NB4 (cell line): ENCODE measurements around the gene RNASET2.

Experiments
- DNase-seq: peaks from one replicate; pipeline ENCODE4 v3.0.0; 2010; ENCODE audit warnings: low read depth
- H3K4me3 ChIP-seq: one replicate; pipeline ENCODE4 v1.5.1; 2011; ENCODE audit warnings: mild to moderate bottlenecking, low read depth, low read length, moderate library complexity
- CTCF ChIP-seq: IDR thresholded peaks from one replicate; pipeline ENCODE4 v1.5.1; 2012; ENCODE audit warnings: low read depth, low read length
- MYC ChIP-seq: IDR thresholded peaks from 2 replicates; pipeline ENCODE4 v1.6.1; 2011; ENCODE audit warnings: low read depth, low read length
- POLR2A ChIP-seq: IDR thresholded peaks from 2 replicates; pipeline ENCODE4 v1.6.1; 2011; ENCODE audit warnings: mild to moderate bottlenecking; ENCODE audit not compliant: insufficient read length; ENCODE audit errors: extremely low read depth
- TF ChIP-seq, protein P1 (sequence below): IDR thresholded peaks from 2 replicates; pipeline ENCODE4 v1.6.1; 2011; ENCODE audit warnings: low read depth, low read length

The RNASET2 gene

DNA sequence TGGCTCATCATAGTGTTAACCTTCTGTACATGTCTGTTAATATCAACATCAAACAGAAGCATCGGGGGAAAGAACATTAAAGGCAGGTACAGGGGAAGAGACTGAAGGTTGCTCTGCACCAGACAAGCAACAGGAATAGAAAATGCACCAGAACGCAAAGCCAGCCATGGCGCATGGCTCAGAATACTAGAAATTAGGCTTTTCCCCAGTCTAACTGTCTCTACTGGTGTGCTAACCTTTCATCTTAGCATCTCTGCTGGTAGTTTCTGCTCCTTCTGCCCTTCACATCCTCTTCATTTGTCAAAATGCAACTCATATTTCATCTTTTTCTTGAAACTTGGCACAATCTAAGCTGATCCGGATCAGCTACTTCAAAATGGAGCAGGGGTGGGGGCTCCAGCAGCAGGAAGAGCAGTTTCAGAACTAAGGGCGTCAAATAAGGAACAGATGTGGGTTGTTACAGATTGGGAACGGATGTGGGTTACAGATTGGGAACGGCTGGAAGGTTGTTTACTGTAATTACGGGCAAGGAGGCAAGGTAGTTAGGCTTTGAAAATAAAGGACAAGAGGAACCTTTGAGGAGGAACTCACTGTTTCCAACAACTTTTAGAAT lies 13.1 kb upstream of the RNASET2 start:
- DNase-seq = no peak
- H3K4me3 ChIP-seq = no peak overlapping the region
- TF ChIP-seq, protein P1, sequence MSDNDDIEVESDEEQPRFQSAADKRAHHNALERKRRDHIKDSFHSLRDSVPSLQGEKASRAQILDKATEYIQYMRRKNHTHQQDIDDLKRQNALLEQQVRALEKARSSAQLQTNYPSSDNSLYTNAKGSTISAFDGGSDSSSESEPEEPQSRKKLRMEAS = no peak
- no peak for TF ChIP-seq POLR2A
- no peak for TF ChIP-seq MYC

DNA sequence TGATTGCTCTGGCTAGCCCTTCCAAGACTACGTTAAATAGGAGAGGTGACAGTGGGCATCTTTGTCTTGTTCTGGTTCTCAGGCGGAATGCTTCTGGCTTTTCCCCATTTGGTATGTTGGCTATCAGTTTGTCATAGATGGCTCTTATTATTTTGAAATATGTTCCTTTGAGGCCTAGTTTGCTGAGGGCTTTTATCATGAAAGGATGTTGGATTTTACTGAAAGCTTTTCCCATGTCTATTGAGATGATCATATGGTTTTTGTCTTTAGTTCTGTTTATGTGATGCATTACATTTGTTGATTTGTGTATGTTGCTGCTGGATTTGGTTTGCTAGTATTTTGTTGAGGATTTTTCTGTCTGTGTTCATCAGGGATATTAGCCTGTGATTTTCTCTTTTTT lies 9.9 kb upstream of the RNASET2 start:
- no peak for TF ChIP-seq MYC
- no peak for TF ChIP-seq CTCF
- TF ChIP-seq, protein P1 = no peak
- no peak for TF ChIP-seq POLR2A
- no peak overlapping the region for H3K4me3 ChIP-seq
- no peak for DNase-seq

DNA sequence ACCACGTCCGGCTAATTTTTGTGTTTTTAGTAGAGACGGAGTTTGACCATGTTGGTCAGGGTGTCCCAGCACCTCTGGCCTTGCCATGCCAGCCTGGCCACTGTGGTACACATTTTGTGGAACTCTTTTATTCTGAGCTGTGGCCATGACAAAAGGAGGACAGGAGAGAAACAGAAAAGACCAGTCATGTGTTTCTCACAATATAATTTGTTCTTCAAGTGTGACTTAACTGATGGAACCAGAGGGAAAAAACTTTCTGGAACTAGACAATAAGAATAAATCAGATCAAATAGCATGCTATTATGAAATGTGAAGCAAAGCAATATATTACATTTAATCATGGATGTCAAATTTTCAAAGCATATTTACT lies 4.2 kb upstream of the RNASET2 start:
- H3K4me3 ChIP-seq = no peak overlapping the region
- TF ChIP-seq CTCF (no peak), POLR2A (no peak), MYC (no peak)
- TF ChIP-seq, protein P1 = no peak
- DNase-seq = no peak

DNA sequence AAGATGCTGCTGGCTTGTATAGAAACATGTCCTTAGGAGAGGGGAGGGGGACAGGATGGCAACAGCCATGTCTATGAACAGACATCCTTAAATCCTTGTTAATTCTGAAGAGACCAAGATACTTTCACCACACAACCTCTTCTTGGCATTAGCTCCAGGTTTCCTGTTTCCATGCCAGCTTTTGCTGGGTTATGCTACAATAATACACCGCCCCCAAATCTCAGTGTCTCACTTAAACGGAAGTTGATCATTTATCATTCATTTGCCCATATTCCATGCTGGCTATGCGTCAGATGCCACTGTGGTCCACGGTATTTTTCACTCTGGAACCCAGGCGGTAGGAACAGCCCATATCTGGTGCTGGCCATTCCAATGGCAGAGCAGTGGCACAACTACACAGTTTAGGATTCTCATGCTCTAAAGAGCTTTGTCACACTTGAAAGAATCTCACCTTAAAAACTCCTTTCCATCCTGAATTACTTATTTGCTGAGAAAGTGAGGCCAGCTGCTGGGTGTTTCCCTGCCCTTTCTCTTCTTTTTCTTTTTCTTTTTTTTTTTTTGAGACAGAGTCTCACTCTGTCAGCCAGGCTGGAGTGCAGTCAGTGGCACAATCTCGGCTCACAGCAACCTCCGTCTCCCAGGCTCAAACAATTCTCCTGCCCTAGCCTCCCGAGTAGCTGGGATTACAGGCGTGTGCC lies 3.7 kb upstream of the RNASET2 start:
- TF ChIP-seq CTCF (no peak), POLR2A (no peak), MYC (no peak)
- TF ChIP-seq, protein P1 = no peak
- H3K4me3 ChIP-seq = no peak overlapping the region
- no peak for DNase-seq

DNA sequence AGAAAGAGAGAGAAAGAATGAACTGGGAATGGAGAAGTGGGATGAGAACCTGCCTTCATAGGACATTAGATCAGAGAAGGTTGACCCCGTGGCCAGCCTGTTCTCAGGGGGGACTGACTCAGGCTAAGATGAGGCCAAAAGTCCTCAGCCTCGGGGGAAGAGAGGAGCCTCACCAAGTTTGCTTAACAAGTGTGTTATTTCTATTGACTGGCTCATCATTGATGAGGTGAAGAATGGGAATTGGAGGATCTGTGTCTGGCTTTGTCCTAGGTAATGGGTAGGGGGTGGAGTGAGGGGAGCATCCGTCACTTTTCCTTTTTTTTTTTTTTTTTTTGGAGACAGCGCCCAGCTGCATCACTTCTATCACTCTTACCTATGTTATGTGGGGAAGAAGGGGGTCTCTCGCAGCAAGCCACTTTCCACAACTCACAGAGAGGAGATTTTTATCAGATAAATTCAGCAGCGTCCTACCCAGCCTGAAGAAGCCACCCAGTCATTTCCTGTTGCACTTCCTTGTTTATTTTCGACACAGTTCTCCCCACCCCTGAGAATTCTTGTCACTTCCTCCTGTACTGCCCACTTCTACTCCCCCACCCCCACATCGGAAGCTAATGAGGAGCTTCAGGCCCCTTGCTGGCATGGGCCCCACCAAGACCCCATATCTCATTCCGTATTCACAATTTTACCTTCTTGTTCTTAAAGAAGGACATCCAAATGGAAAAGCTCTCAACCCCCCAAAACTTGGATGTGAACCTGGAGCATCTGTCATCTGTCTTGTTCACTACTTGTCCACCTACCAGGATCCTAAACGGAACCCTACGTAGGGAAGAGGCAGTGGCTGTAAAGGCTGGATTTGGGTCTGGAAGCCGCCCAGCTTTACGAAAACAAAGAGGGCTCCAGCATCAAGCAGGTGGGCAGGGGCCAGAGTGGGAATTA lies 2.8 kb upstream of the RNASET2 start:
- H3K4me3 ChIP-seq = no peak overlapping the region
- TF ChIP-seq, protein P1 = 0 out of 2 replicates have a peak, but pooled peaks have one; percentile 26
- TF ChIP-seq CTCF (no peak), POLR2A (no peak), MYC (no peak)
- peak; percentile 86 for DNase-seq
